Esophagus muscularis mucosa (tissue), 3 donors: Measurements from ENCODE around the gene ZFP36.

Experiments
- POLR2AphosphoS5 ChIP-seq, 2 donors: sonication (generic); formaldehyde crosslinking; IDR thresholded peaks; one replicate each; pipeline ENCODE4 v1.6.1; 2017; ENCODE audit warnings: antibody characterized with exemption in 2 of 2
- TF ChIP-seq, protein P1 (sequence below), 3 experiments: fragments of 200-600 bp in 2 of 3; fragments of 450-650 bp in 1 of 3; sonication (generic) in 2 of 3; IDR thresholded peaks; one replicate each; pipeline ENCODE4 v1.5.1; 2017 to 2019; ENCODE audit warnings: antibody characterized with exemption in 3 of 3, mild to moderate bottlenecking in 2 of 3, moderate library complexity in 1 of 3

DNA sequence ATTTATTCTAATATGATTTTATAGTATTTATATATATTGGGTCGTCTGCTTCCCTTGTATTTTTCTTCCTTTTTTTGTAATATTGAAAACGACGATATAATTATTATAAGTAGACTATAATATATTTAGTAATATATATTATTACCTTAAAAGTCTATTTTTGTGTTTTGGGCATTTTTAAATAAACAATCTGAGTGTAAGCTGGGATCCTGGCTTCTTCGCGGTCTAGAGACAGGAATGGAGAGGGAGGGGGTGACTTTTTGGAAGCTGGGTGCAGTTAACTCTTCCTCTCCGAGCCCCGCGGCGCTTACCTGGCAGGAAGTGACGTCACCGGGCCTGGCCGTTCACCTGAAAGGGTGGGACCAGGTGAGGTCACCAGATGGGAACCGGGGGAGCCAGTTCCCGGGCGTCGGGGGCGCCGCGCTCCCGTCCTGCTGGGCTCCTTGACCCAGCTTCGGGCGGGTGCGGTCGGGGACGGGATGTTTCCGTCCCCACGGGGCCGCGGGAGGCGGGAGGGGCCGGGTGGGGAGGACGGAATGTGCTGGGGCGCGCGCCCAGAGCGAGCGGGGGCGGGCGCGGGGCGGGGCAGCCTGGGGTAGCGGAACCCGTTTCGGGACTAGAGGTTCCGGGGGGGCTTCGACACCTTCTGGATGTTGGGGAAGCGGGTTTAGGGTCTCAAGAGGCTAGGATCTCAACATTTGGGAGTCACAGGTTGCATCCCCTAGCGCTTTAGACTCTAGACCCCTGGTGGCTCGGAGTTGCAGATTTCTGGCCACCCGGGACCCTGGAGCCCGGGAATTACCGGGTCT lies 2.8 kb downstream of the ZFP36 start:
- TF ChIP-seq, protein P1, sequence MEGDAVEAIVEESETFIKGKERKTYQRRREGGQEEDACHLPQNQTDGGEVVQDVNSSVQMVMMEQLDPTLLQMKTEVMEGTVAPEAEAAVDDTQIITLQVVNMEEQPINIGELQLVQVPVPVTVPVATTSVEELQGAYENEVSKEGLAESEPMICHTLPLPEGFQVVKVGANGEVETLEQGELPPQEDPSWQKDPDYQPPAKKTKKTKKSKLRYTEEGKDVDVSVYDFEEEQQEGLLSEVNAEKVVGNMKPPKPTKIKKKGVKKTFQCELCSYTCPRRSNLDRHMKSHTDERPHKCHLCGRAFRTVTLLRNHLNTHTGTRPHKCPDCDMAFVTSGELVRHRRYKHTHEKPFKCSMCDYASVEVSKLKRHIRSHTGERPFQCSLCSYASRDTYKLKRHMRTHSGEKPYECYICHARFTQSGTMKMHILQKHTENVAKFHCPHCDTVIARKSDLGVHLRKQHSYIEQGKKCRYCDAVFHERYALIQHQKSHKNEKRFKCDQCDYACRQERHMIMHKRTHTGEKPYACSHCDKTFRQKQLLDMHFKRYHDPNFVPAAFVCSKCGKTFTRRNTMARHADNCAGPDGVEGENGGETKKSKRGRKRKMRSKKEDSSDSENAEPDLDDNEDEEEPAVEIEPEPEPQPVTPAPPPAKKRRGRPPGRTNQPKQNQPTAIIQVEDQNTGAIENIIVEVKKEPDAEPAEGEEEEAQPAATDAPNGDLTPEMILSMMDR (IDR thresholded peaks at IDR 0.05), result no peak
- TF ChIP-seq POLR2AphosphoS5 (IDR thresholded peaks at IDR 0.05), result peak in 1 of 2 donors; percentile 95
